ENCODE data around the gene MYBPHL. TPM values are rescaled to one million over a fixed set of nuclear protein-coding genes. Genes with fewer than 3 reads are reported as not detected.

Gene MYBPHL
- total RNA-seq, 1 experiment from 2014 or later, result not detected

DNA sequence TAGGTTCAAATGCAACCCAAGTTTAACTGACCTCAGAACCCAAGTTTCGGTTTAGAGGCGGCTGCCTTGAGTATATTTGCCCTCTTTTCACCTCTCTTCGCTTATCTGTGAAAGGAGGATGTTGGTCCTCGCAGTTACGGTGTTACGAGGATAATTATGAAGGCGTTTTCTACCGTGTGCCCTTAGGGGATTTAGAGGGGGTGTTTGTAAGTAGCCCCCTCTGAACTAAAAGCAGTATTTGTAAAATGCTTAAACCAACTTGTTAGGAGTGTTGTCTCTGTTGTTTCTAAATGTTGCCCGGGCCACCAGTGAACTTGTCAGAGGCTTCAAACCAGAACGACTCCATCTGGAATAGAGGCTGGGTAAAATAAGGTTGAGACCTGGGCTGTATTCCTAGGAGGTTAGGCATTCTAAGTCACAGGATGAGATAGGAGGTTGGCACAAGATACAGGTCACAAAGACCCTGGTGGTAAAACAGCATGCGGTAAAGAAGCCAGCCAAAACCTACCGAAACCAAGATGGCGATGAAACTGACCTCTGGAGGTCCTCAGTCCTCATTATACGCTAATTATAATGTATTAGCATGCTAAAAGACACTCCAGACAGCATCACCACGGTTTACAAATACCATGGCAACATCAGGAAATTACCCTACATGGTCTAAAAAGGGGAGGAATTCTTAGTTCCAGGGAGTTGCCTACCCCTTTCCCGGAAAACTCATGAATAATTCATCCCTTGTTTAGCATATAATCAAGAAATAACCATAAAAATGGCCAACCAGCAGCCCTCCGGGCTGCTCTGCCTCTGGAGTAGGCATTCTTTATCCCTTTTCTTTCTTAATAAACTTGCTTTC, 22.8 kb downstream of the MYBPHL start:
- H3K4me2 ChIP-seq (ENCODE audit: low read length), result peak overlapping the region; percentile 89
- peaks cover 11% of the 10 kb centered on the region for H3K36me3 ChIP-seq (ENCODE audit: low read depth, low read length)
- no peaks in the 10 kb centered on the region for H3K9me2 ChIP-seq (replicated peaks; ENCODE audit: low read length)
- peak overlapping the region; percentile 96 for H2AFZ ChIP-seq (ENCODE audit: low read length)
- intact Hi-C loops (cut with micrococcal nuclease), result loop anchor here (1.0 kb wide), 2 partner anchors 9 to 115 kb away; no protein-coding TSS in a partner anchor
- ChIA-PET CTCF (no interaction called here), POLR2A (ENCODE audit: unreplicated experiment) (no interaction called here)
- no peaks in the 10 kb centered on the region for H3F3A ChIP-seq (ENCODE audit: low read length, unreplicated experiment)
- BruUV-seq (replicated peaks), result no TSS peak
- peak overlapping the region; percentile 70 for H3K27ac ChIP-seq (ENCODE audit: low read length)
- ATAC-seq, result no peak
- H4K20me1 ChIP-seq (ENCODE audit: low read length), result no peaks in the 10 kb centered on the region
- H3K9me3 ChIP-seq (ENCODE audit: low read length), result no peaks in the 10 kb centered on the region
- DNase-seq, result no peak
- peak overlapping the region; percentile 77 for H3K9ac ChIP-seq (ENCODE audit: low read length)
- peak overlapping the region; percentile 89 for H3K4me3 ChIP-seq (ENCODE audit: low read length)
- no peak for TF ChIP-seq EZH2 (IDR thresholded peaks at IDR 0.05; ENCODE audit: low read length, unreplicated experiment)
- TF ChIP-seq EZH2phosphoT487 (IDR thresholded peaks at IDR 0.05; ENCODE audit: borderline replicate concordance, low read length), result no peak
- TF ChIP-seq, protein P1, sequence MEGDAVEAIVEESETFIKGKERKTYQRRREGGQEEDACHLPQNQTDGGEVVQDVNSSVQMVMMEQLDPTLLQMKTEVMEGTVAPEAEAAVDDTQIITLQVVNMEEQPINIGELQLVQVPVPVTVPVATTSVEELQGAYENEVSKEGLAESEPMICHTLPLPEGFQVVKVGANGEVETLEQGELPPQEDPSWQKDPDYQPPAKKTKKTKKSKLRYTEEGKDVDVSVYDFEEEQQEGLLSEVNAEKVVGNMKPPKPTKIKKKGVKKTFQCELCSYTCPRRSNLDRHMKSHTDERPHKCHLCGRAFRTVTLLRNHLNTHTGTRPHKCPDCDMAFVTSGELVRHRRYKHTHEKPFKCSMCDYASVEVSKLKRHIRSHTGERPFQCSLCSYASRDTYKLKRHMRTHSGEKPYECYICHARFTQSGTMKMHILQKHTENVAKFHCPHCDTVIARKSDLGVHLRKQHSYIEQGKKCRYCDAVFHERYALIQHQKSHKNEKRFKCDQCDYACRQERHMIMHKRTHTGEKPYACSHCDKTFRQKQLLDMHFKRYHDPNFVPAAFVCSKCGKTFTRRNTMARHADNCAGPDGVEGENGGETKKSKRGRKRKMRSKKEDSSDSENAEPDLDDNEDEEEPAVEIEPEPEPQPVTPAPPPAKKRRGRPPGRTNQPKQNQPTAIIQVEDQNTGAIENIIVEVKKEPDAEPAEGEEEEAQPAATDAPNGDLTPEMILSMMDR (conservative IDR thresholded peaks at IDR 0.05; ENCODE audit: low read depth, low read length), result no peak
- H3K27me3 ChIP-seq (ENCODE audit: low read length), result no peaks in the 10 kb centered on the region
- peaks cover 35% of the 10 kb centered on the region for H3K79me2 ChIP-seq (ENCODE audit: low read length)
- H3K4me1 ChIP-seq (ENCODE audit: insufficient read depth, low read length), result peaks cover 21% of the 10 kb centered on the region

DNA sequence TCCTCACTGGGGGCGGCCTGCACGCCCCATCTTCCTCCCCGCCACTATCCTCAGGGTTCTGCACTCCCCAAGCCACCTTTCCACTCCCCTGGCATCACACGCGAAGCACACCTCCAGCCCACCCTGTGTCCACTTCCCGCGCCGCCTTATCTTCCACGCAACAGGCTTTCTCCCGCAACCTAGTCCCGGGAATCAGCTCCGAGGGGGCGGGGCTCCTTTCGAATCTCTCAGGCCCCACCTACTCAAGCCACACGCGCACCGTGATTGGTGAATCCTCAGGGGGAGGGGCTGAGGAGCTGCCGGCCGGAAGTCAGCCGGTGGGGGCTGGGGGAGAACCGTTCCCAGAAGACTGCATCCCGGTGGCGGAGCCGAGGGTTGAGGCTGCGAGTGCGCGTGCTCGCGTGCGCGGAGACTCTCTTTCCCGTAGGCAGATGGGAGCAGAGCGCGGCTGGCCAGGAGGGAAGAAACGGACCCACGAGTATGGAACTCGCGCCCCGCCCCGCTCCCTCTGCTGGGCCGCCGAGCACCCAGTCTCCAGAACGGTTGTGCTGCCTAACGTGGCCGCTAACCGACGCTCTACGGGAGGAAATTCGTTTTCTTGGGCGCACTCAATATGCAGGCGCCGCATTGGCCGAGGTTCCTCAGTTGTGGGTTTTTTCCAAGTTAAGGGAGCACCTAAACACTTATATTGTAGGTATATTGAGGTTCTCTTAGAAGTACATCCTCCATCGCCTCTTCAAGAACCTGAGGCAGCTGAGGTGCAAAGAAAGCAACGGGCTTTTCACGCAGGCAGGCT, 23.7 kb downstream of the MYBPHL start, which contains the start of gene PSRC1:
Gene PSRC1, minus strand, starts transcription at position 194 of the 796 bp plus-strand sequence.
- ATAC-seq, result peak; percentile 95
- DNase-seq, result peak; percentile 96
- no peaks in the 10 kb centered on the region for H3K27me3 ChIP-seq (ENCODE audit: low read length)
- ChIA-PET CTCF (interaction anchor here (0.6 to 1.0 kb wide), 2 partner anchors 116 to 145 kb away, joined by 3 to 4 read pairs; no protein-coding TSS in a partner anchor), POLR2A (ENCODE audit: unreplicated experiment) (interaction anchor here (0.5 to 1.0 kb wide), 3 partner anchors 8 to 142 kb away, joined by 3 to 6 read pairs (median 3); no protein-coding TSS in a partner anchor)
- H3F3A ChIP-seq (ENCODE audit: low read length, unreplicated experiment), result no peaks in the 10 kb centered on the region
- no peaks in the 10 kb centered on the region for H4K20me1 ChIP-seq (ENCODE audit: low read length)
- BruUV-seq (replicated peaks), result TSS peak; percentile 79
- H3K9me2 ChIP-seq (replicated peaks; ENCODE audit: low read length), result no peaks in the 10 kb centered on the region
- peak within 1 kb of the TSS; percentile 96 for H2AFZ ChIP-seq (ENCODE audit: low read length)
- H3K27ac ChIP-seq (ENCODE audit: low read length), result peak within 1 kb of the TSS; percentile 70
- peak within 1 kb of the TSS; percentile 89 for H3K4me3 ChIP-seq (ENCODE audit: low read length)
- H3K4me1 ChIP-seq (ENCODE audit: insufficient read depth, low read length), result peaks cover 23% of the 10 kb centered on the region
- peaks cover 35% of the 10 kb centered on the region for H3K79me2 ChIP-seq (ENCODE audit: low read length)
- H3K36me3 ChIP-seq (ENCODE audit: low read depth, low read length), result peaks cover 11% of the 10 kb centered on the region
- H3K4me2 ChIP-seq (ENCODE audit: low read length), result peak within 1 kb of the TSS; percentile 89
- TF ChIP-seq, protein P1 (conservative IDR thresholded peaks at IDR 0.05; ENCODE audit: low read depth, low read length), result peak; percentile 46
- TF ChIP-seq EZH2 (IDR thresholded peaks at IDR 0.05; ENCODE audit: low read length, unreplicated experiment), result no peak
- no peaks in the 10 kb centered on the region for H3K9me3 ChIP-seq (ENCODE audit: low read length)
- intact Hi-C loops (cut with micrococcal nuclease), result loop anchor here (1.0 kb wide), 2 partner anchors 8 to 116 kb away; no protein-coding TSS in a partner anchor
- peak within 1 kb of the TSS; percentile 77 for H3K9ac ChIP-seq (ENCODE audit: low read length)

Measured in PC-3 (cell line).